GM13977 (cell line): ENCODE measurements around the gene CNTNAP2.

Source experiments
- DNase-seq: peaks from one replicate; pipeline ENCODE4 v3.0.0; 2012; ENCODE audit warnings: low spot score
- in situ Hi-C: fragments of 300-500 bp; cut with MboI; formaldehyde crosslinking; loops from one replicate; pipeline ENCODE4 v1.12.0; 2022; ENCODE audit warnings: low sequenced_read_pairs, low pct_unique_long_range_greater_than_20kb, mixed read lengths, inconsistent platforms; ENCODE audit not compliant: unreplicated experiment
- TF ChIP-seq, protein P1 (sequence below): IDR thresholded peaks from 2 replicates; pipeline ENCODE4 v1.5.1; 2012; ENCODE audit warnings: mild to moderate bottlenecking, control low read depth; ENCODE audit not compliant: insufficient read depth; ENCODE audit errors: extremely low read depth, missing control alignments

Gene CNTNAP2

DNA sequence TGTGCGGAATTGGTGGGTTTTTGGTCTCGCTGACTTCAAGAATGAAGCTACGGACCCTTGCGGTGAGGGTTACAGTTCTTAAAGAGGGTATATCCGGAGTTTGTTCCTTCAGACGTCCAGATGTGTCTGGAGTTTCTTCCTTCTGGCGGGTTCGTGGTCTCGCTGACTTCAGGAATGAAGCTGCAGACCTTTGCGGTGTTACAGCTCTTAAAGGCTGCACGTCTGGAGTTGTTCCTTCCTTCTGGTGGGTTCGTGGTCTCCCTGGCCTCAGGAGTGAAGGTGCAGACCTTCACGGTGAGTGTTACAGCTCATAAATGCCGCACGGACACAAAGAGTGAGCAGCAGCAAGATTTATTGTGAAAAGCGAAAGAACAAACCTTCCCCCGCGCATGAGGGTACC, 670.7 kb downstream of the CNTNAP2 start:
- TF ChIP-seq, protein P1, sequence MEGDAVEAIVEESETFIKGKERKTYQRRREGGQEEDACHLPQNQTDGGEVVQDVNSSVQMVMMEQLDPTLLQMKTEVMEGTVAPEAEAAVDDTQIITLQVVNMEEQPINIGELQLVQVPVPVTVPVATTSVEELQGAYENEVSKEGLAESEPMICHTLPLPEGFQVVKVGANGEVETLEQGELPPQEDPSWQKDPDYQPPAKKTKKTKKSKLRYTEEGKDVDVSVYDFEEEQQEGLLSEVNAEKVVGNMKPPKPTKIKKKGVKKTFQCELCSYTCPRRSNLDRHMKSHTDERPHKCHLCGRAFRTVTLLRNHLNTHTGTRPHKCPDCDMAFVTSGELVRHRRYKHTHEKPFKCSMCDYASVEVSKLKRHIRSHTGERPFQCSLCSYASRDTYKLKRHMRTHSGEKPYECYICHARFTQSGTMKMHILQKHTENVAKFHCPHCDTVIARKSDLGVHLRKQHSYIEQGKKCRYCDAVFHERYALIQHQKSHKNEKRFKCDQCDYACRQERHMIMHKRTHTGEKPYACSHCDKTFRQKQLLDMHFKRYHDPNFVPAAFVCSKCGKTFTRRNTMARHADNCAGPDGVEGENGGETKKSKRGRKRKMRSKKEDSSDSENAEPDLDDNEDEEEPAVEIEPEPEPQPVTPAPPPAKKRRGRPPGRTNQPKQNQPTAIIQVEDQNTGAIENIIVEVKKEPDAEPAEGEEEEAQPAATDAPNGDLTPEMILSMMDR: no peak
- DNase-seq: no peak
- in situ Hi-C loops: no loop called here

DNA sequence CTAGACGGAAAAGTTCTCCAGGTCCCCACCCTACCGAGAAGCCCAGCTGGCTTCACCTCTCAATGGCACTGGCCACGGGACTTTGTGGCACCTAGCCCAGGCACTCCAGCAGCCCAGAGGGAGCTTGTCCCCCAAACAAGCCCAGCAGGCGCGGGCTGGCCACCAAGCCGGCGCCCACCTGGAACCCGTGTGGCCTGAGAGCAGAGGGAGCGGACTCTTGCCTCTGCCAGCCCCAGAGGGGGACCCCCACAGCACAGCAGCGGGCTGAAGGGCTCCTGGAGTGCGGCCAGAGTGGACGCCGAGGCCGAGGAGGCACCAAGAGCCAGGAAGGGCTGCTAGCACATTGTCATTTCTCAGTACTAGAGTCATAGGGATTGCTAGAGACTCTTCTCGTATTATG, 671.4 kb downstream of the CNTNAP2 start:
- no peak for DNase-seq
- in situ Hi-C loops: no loop called here
- TF ChIP-seq, protein P1: no peak

DNA sequence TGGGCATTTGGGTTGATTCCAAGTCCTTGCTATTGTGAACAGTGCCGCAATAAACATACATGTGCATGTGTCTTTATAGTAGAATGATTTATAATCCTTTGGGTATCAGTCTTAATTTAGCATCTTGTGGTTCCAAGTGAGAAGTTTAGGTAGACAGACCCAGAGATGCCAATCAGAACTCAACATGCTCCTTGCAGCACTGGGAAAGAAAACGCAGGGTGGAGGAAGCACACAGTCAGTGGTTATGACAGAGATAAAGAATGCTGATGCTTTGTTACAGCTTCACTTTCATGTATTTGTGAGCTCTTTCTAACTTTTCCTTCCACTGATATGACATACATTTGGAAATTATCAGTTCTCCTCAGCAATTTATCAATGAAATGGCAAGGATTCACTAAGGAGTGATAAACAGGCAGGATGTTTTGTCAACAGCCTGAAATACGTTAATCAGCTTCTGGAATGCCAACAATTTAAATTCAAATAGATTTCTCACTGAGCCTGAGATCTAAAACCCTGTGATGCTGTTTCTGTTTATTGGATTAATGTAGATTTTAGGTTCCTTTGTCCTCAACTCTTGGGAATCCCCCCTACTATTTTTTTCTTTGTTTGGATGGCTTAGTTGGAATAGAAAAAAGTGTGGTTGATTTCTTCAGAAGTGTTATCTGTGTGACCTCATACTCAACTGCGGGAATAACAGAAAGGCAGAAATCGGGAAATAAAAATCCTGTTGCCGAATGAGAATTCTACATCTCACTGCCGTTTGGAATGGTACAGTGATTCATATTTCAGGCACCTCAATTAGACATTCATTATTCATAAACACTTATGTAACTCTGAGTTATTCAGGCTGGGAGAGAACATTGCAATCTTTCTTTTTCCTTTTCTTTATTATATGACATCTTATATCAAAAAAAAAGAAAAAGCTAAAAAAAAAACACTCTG, 675.0 kb downstream of the CNTNAP2 start:
- in situ Hi-C loops: no loop called here
- TF ChIP-seq, protein P1: no peak
- DNase-seq: no peak

DNA sequence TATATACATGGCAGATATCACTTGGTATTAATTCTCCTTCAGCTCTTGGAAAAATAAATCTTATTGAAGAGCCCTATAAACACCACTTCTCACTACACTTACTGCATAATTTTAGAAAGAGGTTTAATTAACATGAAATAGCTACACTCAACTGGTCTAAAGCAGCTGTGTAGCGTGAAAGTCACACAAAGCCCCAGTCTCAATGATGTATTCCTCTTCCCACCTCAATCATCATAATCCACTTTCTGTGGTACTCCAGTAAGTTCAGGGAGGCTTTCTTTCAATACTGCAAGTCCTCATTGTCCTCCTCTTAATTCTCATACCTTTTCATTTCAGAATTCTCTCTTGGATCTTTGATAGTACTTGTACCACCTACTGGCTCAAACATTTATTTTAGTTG, 688.0 kb downstream of the CNTNAP2 start:
- TF ChIP-seq, protein P1: no peak
- in situ Hi-C loops: no loop called here

DNA sequence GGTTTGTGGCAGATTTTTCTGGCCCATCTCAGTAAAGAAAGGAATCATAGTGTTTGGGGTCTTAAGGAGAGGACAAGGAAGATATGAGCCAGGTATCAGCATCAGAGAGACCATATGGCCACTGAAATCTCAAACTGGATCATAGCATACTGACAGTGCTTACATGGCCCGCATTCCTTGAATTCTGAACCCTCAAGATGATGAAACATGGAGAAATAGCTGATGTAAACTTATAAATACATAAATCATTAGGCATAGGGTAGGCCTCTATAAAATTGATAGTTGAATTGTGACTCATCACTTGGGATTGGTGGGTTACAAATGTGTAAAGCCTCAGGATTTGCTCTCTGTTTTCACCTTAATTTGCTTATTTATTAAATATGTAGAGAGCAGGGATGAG, 688.5 kb downstream of the CNTNAP2 start:
- TF ChIP-seq, protein P1: no peak
- DNase-seq: no peak
- in situ Hi-C loops: no loop called here

More for the DNA sequence above, 688.0 kb downstream of the CNTNAP2 start:
- DNase-seq: no peak

DNA sequence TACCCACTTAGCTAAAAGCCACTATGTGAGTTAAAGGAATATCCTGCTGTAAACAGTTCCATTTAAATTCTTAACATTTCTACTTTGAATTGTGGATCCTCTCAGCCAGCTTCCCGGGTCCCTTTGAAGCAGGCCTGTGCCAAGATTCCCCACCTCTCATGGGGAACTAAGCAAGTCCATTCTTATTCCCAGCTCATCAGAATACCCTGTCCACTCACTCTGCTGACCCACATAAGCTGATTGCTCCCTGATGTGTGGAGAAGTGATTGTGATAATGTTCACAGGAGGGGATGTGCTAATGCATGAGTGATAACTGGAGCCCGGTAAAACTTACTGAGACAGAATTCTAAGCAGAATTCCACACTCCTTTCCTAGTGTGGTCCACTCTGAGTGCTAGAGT, 709.7 kb downstream of the CNTNAP2 start:
- in situ Hi-C loops: no loop called here
- DNase-seq: no peak
- TF ChIP-seq, protein P1: no peak
